Thoracic aorta (tissue), 2 donors: ENCODE data around the gene LIX1L. TPM values are rescaled to one million over a fixed set of nuclear protein-coding genes. Genes with fewer than 3 reads are reported as not detected.

Source experiments
- ATAC-seq: fragments of 150-250 bp; one replicate; pipeline ENCODE4 v1.8.0; 2017; ENCODE audit warnings: low read depth; ENCODE audit not compliant: insufficient number of reproducible peaks, low FRiP score
- DNase-seq: peaks from one replicate; pipeline ENCODE4 v3.0.0-alpha.2; 2020; ENCODE audit warnings: low spot score
- H3K27ac ChIP-seq, 2 donors: fragments of 200-600 bp; sonication (generic); 1 replicate in 1 of 2; 2 replicates in 1 of 2; pipeline ENCODE4 v1.5.1; 2016; ENCODE audit warnings: mild to moderate bottlenecking in 2 of 2, moderate library complexity in 2 of 2
- H3K27me3 ChIP-seq: fragments of 200-600 bp; sonication (generic); replicated peaks from 2 replicates; pipeline ENCODE4 v1.6.0; 2016; ENCODE audit warnings: mild to moderate bottlenecking; ENCODE audit not compliant: insufficient read depth
- H3K36me3 ChIP-seq: fragments of 200-600 bp; sonication (generic); one replicate; pipeline ENCODE4 v1.5.1; 2016
- H3K4me1 ChIP-seq, 2 donors: fragments of 200-600 bp; sonication (generic); 1 replicate in 1 of 2; 2 replicates in 1 of 2; pipeline versions ENCODE4 v1.5.1 to v1.6.0; 2016; ENCODE audit warnings: low read depth in 2 of 2, mild to moderate bottlenecking in 1 of 2; ENCODE audit not compliant: control insufficient read depth in 1 of 2
- H3K4me3 ChIP-seq: fragments of 200-600 bp; sonication (generic); 2 replicates; pipeline ENCODE4 v1.5.1; 2016; ENCODE audit warnings: mild to moderate bottlenecking
- H3K9me3 ChIP-seq: fragments of 200-600 bp; sonication (generic); 2 replicates; pipeline ENCODE4 v1.5.1; 2016
- CTCF ChIP-seq: fragments of 200-600 bp; sonication (generic); IDR thresholded peaks from one replicate; pipeline ENCODE4 v1.5.1; 2019; ENCODE audit warnings: antibody characterized with exemption
- total RNA-seq, 2 donors: library from RNA; depleted of rRNA; stranded (reverse); fragments of >200 nt; gene quantifications; one replicate each; pipeline versions ENCODE4 v1.1.0 to v1.2.3, GENCODE V29; 2016

LIX1L gene
- total RNA-seq, 2 donors from 2014 or later: 45.4 to 49.5 TPM

DNA sequence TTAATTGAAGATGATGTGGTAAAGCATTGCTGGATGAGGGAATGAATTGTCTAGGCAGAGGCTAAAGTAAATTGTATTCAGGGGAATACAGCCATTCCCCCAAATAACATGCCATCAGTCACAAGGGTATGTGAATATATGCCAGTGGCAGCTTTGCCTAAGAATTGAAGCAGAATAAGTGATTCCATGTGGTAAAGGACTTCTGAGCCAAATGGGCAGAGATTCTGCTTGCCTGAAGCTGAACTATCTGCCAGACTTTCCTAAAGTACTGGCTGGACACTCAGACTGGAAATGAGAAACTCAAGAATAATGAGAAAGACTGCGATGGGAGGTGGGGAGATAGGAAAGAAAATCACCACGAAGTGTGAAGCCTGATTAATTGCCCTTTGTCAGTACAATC is 2.4 kb downstream of the LIX1L start:
- H3K4me1 ChIP-seq: peaks cover 32 to 71% of the 10 kb centered on the region in 2 donors
- H3K9me3 ChIP-seq: no peaks in the 10 kb centered on the region
- TF ChIP-seq CTCF: no peak
- ATAC-seq: no peak
- no peaks in the 10 kb centered on the region for H3K36me3 ChIP-seq
- no peak for DNase-seq
- H3K27ac ChIP-seq: peak overlapping the region; percentile 82 to 93
- H3K27me3 ChIP-seq: no peaks in the 10 kb centered on the region
- peak overlapping the region; percentile 85 for H3K4me3 ChIP-seq

DNA sequence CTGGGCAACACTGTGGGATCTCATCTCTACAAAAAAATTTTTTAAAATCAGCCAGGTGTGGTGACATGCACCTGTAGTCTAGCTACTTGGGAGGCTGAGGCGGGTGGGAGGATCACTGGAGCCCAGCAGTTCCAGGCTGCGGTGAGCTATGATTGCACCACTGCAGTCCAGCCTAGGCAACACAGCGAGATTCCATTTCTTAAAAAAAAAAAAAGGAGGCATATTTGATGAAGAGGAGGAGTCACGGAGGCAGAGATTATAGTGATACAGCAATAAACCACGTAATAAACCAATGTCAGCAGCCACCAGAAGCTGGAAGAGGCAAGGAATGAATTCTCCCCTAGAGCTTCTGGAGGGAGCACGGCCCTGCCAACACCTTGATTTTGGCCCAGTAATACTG is 4.0 kb downstream of the LIX1L start:
- ATAC-seq (no peak), DNase-seq (no peak)
- no peak for TF ChIP-seq CTCF
- H3K4me1 ChIP-seq: peaks cover 32 to 64% of the 10 kb centered on the region in 2 donors
- H3K27ac ChIP-seq: no peak overlapping the region
- H3K4me3 ChIP-seq: no peak overlapping the region
- H3K9me3 ChIP-seq: no peaks in the 10 kb centered on the region
- no peaks in the 10 kb centered on the region for H3K27me3 ChIP-seq
- H3K36me3 ChIP-seq: no peaks in the 10 kb centered on the region

DNA sequence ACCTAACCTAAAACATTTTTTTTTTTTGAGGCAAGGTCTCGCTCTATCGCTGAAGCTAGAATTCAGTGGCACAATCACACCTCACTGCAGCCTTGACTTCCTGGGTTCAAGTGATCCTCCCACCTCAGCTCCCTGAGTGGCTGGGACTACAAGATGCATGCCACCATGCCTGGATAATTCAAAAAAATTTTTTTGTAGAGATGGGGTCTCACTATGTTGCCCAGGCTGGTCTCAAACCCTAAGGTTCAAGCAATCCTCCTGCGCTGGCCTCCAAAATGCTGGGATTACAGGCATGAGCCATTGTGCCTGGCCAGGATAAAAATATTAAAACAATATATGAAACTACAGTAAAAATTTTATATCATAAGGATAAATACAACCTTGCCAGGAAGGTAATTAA is 4.9 kb downstream of the LIX1L start:
- Histone ChIP-seq H3K9me3 (no peaks in the 10 kb centered on the region), H3K4me1 (peaks cover 28 to 56% of the 10 kb centered on the region in 2 donors), H3K36me3 (no peaks in the 10 kb centered on the region), H3K4me3 (no peak overlapping the region), H3K27ac (no peak overlapping the region), H3K27me3 (no peaks in the 10 kb centered on the region)
- DNase-seq (no peak), ATAC-seq (no peak)
- no peak for TF ChIP-seq CTCF

- Histone ChIP-seq H3K4me1 (peaks cover 28 to 53% of the 10 kb centered on the region in 2 donors), H3K9me3 (no peaks in the 10 kb centered on the region), H3K27ac (no peak overlapping the region), H3K4me3 (no peak overlapping the region), H3K27me3 (no peaks in the 10 kb centered on the region), H3K36me3 (peaks cover 10% of the 10 kb centered on the region)
- no peak for TF ChIP-seq CTCF
- DNase-seq (no peak), ATAC-seq (no peak)
Observed at GRCh38 chr1:145951526-145951925, 6.3 kb downstream of the LIX1L start.

- no peaks in the 10 kb centered on the region for H3K9me3 ChIP-seq
- DNase-seq (no peak), ATAC-seq (no peak)
- H3K4me1 ChIP-seq: peaks cover 5 to 38% of the 10 kb centered on the region in 2 donors
- no peaks in the 10 kb centered on the region for H3K27me3 ChIP-seq
- peaks cover 18% of the 10 kb centered on the region for H3K36me3 ChIP-seq
- no peak for TF ChIP-seq CTCF
- no peak overlapping the region for H3K4me3 ChIP-seq
- no peak overlapping the region for H3K27ac ChIP-seq
Observed at GRCh38 chr1:145949219-145949618, 8.6 kb downstream of the LIX1L start.
